K562 (cell line): ENCODE results near the gene GABPB2. TPM values are rescaled to one million over a fixed set of nuclear protein-coding genes. Genes with fewer than 3 reads are reported as not detected.

ENCODE experiments used
- BRD4 ChIP-seq: fragments of 200-600 bp; sonication (generic); IDR thresholded peaks from 2 replicates; pipeline ENCODE4 v1.6.1; 2017; ENCODE audit warnings: inconsistent platforms
- CBX8 ChIP-seq: fragments of 200-600 bp; sonication (generic); IDR thresholded peaks from 2 replicates; pipeline ENCODE4 v1.6.1; 2012; ENCODE audit warnings: borderline replicate concordance, mixed run types, low read depth, mild to moderate bottlenecking, moderate library complexity, mixed read lengths, low read length, control low read depth, inconsistent platforms; ENCODE audit not compliant: poor library complexity, severe bottlenecking; ENCODE audit errors: extremely low read depth
- DPF2 ChIP-seq: fragments of 450-650 bp; IDR thresholded peaks from 2 replicates; pipeline ENCODE4 v1.6.1; 2016
- GTF2E2 ChIP-seq: fragments of 200-800 bp; sonication (Bioruptor generic); IDR thresholded peaks from 2 replicates; pipeline ENCODE4 v1.6.1; 2016; ENCODE audit warnings: missing genetic modification characterization, missing compliant biosample characterization
- HDGF ChIP-seq: fragments of 450-650 bp; IDR thresholded peaks from 2 replicates; pipeline ENCODE4 v1.6.1; 2016
- MTA1 ChIP-seq: fragments of 450-650 bp; IDR thresholded peaks from 2 replicates; pipeline ENCODE4 v1.6.1; 2017; ENCODE audit warnings: borderline replicate concordance
- NRF1 ChIP-seq, 2 experiments: fragments of 450-650 bp; IDR thresholded peaks in 1 of 2; conservative IDR thresholded peaks in 1 of 2; 2 replicates each; pipeline ENCODE4 v1.6.1; 2014; ENCODE audit warnings: mild to moderate bottlenecking in 2 of 2
- PCBP1 ChIP-seq: fragments of 200-400 bp; formaldehyde crosslinking; IDR thresholded peaks from 2 replicates; pipeline ENCODE4 v1.6.1; 2018; ENCODE audit warnings: mild to moderate bottlenecking, low read depth, low read length; ENCODE audit not compliant: poor library complexity, severe bottlenecking
- PHF20 ChIP-seq: fragments of 450-650 bp; IDR thresholded peaks from 2 replicates; pipeline ENCODE4 v1.6.1; 2018; ENCODE audit not compliant: partially characterized antibody
- SMARCA4 ChIP-seq: fragments of 450-650 bp; IDR thresholded peaks from 2 replicates; pipeline ENCODE4 v1.6.1; 2016
- SP1 ChIP-seq: sonication (generic); formaldehyde crosslinking; IDR thresholded peaks from 2 replicates; pipeline ENCODE4 v1.8.1; 2022; ENCODE audit warnings: mild to moderate bottlenecking, missing genetic modification reagents
- TAF7 ChIP-seq: fragments of 450-650 bp; IDR thresholded peaks from 2 replicates; pipeline ENCODE4 v1.6.1; 2016; ENCODE audit warnings: missing genetic modification characterization, missing compliant biosample characterization
- TOE1 ChIP-seq, 2 experiments: fragments of 450-650 bp in 1 of 2; sonication (generic) in 1 of 2; formaldehyde crosslinking in 1 of 2; IDR thresholded peaks; 2 replicates each; pipeline versions ENCODE4 v1.7.1 to v1.8.0; 2016 to 2022; ENCODE audit warnings: borderline replicate concordance in 2 of 2, mild to moderate bottlenecking in 2 of 2, antibody characterized with exemption in 1 of 2, inconsistent platforms in 1 of 2, low read depth in 1 of 2, missing genetic modification reagents in 1 of 2, moderate library complexity in 1 of 2
- XRCC5 ChIP-seq: fragments of 200-400 bp; formaldehyde crosslinking; IDR thresholded peaks from 2 replicates; pipeline ENCODE4 v1.6.1; 2017; ENCODE audit warnings: low read depth, mild to moderate bottlenecking, low read length
- ZNF583 ChIP-seq: fragments of 250-450 bp; sonication (Bioruptor Pico); IDR thresholded peaks from 2 replicates; pipeline ENCODE4 v1.4.0; 2020
- ZNF699 ChIP-seq: fragments of 250-450 bp; sonication (Bioruptor Pico); IDR thresholded peaks from 2 replicates; pipeline ENCODE4 v1.8.0; 2021; ENCODE audit warnings: mild to moderate bottlenecking, moderate library complexity; ENCODE audit not compliant: insufficient replicate concordance
- ZNF780A ChIP-seq: fragments of 250-450 bp; sonication (Bioruptor Pico); IDR thresholded peaks from 2 replicates; pipeline ENCODE4 v1.5.0; 2021; ENCODE audit warnings: mild to moderate bottlenecking
- ZZZ3 ChIP-seq: fragments of 450-650 bp; IDR thresholded peaks from 2 replicates; pipeline ENCODE4 v1.6.1; 2016; ENCODE audit warnings: antibody characterized with exemption, mild to moderate bottlenecking, moderate library complexity
- polyA plus RNA-seq, 8 experiments: library from polyadenylated mRNA; depleted of rRNA in 4 of 8; stranded (reverse) in 5 of 8; unstranded in 3 of 8; fragments of >200 nt; fragmentation: Nextera tagmentation in 2 of 8; fragmentation: Illumina TruSeq in 1 of 8; extraction: Ambion mirVana in 2 of 8; extraction: Trizol in 1 of 8; gene quantifications; 2 replicates each; pipeline versions ENCODE4 v1.2.1 to v1.2.3, GENCODE V29; 2011 to 2014; ENCODE audit warnings: inconsistent platforms in 1 of 8, missing spikeins in 1 of 8
- total RNA-seq, 7 experiments: library from RNA; depleted of rRNA in 6 of 7; stranded (reverse); fragments of >200 nt in 6 of 7; fragmentation: Illumina TruSeq in 2 of 7; extraction: Trizol in 2 of 7; gene quantifications; 2 replicates each; pipeline versions ENCODE4 v1.2.1 to v1.2.3, GENCODE V29; 2011 to 2021; ENCODE audit warnings: low replicate concordance in 1 of 7
- TF ChIP-seq, protein P1 (sequence below): fragments of 250-450 bp; sonication (Bioruptor Pico); IDR thresholded peaks from 2 replicates; pipeline ENCODE4 v1.5.0; 2020; ENCODE audit warnings: mild to moderate bottlenecking, borderline replicate concordance
- TF ChIP-seq, protein P2 (sequence below): sonication (generic); formaldehyde crosslinking; IDR thresholded peaks from 2 replicates; pipeline ENCODE4 v1.8.0; 2022; ENCODE audit warnings: missing genetic modification reagents, mild to moderate bottlenecking, borderline replicate concordance
- TF ChIP-seq, protein P3 (sequence below): fragments of 450-650 bp; formaldehyde crosslinking; IDR thresholded peaks from 2 replicates; pipeline ENCODE4 v1.4.0; 2020; ENCODE audit warnings: mild to moderate bottlenecking, mixed read lengths
- TF ChIP-seq, protein P4 (sequence below): fragments of 450-650 bp; IDR thresholded peaks from one replicate; pipeline ENCODE4 v1.6.1; 2018; ENCODE audit warnings: mild to moderate bottlenecking, moderate library complexity; ENCODE audit not compliant: partially characterized antibody

GABPB2 gene
- total and polyA plus RNA-seq, 9 of the 15 experiments (the other 6 are each of a cell fraction or from before 2014, with no cell fraction given): 2.2 to 13.3 (median 6.1) TPM

DNA sequence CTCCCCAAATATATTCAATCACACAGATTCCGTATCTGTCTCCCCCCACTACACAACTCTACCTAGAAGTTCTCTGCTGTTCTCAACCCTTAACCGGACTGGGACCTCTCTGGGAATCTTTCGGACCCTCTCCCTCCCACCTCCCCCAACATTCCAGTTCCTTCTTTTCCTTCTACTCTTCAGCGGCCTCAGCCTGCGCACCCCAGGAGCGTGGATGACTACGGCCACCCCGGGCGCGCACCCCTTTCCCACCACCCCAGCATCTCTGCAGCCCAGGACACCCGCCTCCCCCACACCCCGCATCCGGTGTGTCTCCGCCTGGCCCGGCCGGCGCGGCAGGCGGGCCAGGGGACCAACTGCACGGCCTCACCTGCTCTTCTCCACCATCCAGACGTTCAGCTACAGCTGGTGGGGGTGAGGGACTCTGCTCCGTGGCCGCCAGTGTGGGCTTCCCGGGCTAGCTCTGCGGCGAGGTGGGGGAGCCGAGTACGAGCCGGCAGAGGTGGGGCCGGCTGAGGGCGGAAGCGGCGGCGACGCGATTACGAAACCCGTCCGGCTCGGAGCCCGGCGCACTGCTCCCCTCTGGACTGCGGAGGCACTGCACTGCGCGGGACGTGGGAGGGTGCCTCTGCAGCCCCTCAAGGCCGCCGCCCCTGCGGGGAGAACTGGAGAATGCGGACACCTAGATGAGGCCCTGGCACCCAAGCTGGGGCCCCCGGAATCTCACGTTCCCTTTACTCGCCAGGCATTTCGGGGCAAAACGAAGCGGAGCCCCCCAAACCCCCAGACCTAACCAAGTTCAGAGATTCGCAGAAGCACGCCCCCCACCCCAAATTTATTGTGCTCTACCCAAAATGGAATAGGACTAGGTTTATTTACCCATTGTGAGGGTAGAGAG is 11.2 kb upstream of the GABPB2 start, which contains the start of gene CDC42SE1 (continued):
- TF ChIP-seq ZZZ3 (no peak), HDGF (no peak), MTA1 (no peak), PCBP1 (peak; percentile 92), CBX8 (no peak), TAF7 (tag) (no peak), GTF2E2 (no peak), SMARCA4 (peak; percentile 70), ZNF780A (CRISPR knock-in tag) (no peak), BRD4 (no peak; the same call in 1 of the 2 replicates), PHF20 (peak; percentile 20), SP1 (CRISPR knock-in tag) (peak; percentile 60), ZNF583 (CRISPR knock-in tag) (no peak), ZNF699 (no peak), NRF1 (conservative IDR thresholded peaks at IDR 0.05 in 1 of 2, IDR thresholded peaks at IDR 0.05 in 1 of 2) (peak; percentile 69 to 76), TOE1 (IDR thresholded peaks at IDR 0.05; ENCODE audit: borderline replicate concordance) (peak; percentile 74), TOE1 (CRISPR knock-in tag; IDR thresholded peaks at IDR 0.05; ENCODE audit: borderline replicate concordance, low read depth) (0 out of 2 replicates have a peak, but pooled peaks have one; percentile 56), XRCC5 (peak; percentile 70; the same call in 1 of the 2 replicates), DPF2 (peak; percentile 61; the same call in 1 of the 2 replicates)
- TF ChIP-seq, protein P1, sequence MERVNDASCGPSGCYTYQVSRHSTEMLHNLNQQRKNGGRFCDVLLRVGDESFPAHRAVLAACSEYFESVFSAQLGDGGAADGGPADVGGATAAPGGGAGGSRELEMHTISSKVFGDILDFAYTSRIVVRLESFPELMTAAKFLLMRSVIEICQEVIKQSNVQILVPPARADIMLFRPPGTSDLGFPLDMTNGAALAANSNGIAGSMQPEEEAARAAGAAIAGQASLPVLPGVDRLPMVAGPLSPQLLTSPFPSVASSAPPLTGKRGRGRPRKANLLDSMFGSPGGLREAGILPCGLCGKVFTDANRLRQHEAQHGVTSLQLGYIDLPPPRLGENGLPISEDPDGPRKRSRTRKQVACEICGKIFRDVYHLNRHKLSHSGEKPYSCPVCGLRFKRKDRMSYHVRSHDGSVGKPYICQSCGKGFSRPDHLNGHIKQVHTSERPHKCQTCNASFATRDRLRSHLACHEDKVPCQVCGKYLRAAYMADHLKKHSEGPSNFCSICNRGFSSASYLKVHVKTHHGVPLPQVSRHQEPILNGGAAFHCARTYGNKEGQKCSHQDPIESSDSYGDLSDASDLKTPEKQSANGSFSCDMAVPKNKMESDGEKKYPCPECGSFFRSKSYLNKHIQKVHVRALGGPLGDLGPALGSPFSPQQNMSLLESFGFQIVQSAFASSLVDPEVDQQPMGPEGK (CRISPR knock-in tag): no peak; the same call in 1 of the 2 replicates
- TF ChIP-seq, protein P2, sequence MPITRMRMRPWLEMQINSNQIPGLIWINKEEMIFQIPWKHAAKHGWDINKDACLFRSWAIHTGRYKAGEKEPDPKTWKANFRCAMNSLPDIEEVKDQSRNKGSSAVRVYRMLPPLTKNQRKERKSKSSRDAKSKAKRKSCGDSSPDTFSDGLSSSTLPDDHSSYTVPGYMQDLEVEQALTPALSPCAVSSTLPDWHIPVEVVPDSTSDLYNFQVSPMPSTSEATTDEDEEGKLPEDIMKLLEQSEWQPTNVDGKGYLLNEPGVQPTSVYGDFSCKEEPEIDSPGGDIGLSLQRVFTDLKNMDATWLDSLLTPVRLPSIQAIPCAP: no peak
- TF ChIP-seq, protein P3, sequence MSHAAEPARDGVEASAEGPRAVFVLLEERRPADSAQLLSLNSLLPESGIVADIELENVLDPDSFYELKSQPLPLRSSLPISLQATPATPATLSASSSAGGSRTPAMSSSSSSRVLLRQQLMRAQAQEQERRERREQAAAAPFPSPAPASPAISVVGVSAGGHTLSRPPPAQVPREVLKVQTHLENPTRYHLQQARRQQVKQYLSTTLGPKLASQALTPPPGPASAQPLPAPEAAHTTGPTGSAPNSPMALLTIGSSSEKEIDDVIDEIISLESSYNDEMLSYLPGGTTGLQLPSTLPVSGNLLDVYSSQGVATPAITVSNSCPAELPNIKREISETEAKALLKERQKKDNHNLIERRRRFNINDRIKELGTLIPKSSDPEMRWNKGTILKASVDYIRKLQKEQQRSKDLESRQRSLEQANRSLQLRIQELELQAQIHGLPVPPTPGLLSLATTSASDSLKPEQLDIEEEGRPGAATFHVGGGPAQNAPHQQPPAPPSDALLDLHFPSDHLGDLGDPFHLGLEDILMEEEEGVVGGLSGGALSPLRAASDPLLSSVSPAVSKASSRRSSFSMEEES: no peak
- TF ChIP-seq, protein P4, sequence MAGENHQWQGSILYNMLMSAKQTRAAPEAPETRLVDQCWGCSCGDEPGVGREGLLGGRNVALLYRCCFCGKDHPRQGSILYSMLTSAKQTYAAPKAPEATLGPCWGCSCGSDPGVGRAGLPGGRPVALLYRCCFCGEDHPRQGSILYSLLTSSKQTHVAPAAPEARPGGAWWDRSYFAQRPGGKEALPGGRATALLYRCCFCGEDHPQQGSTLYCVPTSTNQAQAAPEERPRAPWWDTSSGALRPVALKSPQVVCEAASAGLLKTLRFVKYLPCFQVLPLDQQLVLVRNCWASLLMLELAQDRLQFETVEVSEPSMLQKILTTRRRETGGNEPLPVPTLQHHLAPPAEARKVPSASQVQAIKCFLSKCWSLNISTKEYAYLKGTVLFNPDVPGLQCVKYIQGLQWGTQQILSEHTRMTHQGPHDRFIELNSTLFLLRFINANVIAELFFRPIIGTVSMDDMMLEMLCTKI: no peak
